AML-193 (cell line): ENCODE results near the gene KIF26B.

Experiments used
- DNase-seq, 2 experiments: peaks; one replicate each; lab custom pipeline; 2025; lab: John Stamatoyannopoulos, UW

The KIF26B gene

GRCh38 chr1:245571815-245572294, 417.1 kb downstream of the KIF26B start:
- no peak for DNase-seq

GRCh38 chr1:245572709-245573108, 417.9 kb downstream of the KIF26B start:
- no peak for DNase-seq

GRCh38 chr1:245575710-245576109, 420.9 kb downstream of the KIF26B start:
- no peak for DNase-seq

- DNase-seq: no peak
These were observed 421.5 kb downstream of the KIF26B start for GRCh38 chr1:245576323-245576722.

- no peak for DNase-seq
These were observed 422.7 kb downstream of the KIF26B start for GRCh38 chr1:245577191-245578157.

GRCh38 chr1:245578308-245578707, 423.5 kb downstream of the KIF26B start:
- no peak for DNase-seq

GRCh38 chr1:245578771-245579170, 424.0 kb downstream of the KIF26B start:
- DNase-seq: no peak

GRCh38 chr1:245579881-245580280, 425.1 kb downstream of the KIF26B start:
- no peak for DNase-seq

- DNase-seq: no peak
These were observed 425.9 kb downstream of the KIF26B start for GRCh38 chr1:245580651-245581050.

GRCh38 chr1:245582026-245582425, 427.2 kb downstream of the KIF26B start:
- DNase-seq: no peak

- DNase-seq: no peak
These were observed 428.3 kb downstream of the KIF26B start for GRCh38 chr1:245583081-245583480.

- no peak for DNase-seq
These were observed 429.0 kb downstream of the KIF26B start for GRCh38 chr1:245583575-245584330.

- no peak for DNase-seq
These were observed 430.6 kb downstream of the KIF26B start for GRCh38 chr1:245585252-245585959.

GRCh38 chr1:245587435-245588115, 432.8 kb downstream of the KIF26B start:
- no peak for DNase-seq

GRCh38 chr1:245588116-245588639, 433.4 kb downstream of the KIF26B start:
- DNase-seq: no peak

GRCh38 chr1:245589316-245589715, 434.5 kb downstream of the KIF26B start:
- no peak for DNase-seq

- DNase-seq: no peak
These were observed 435.1 kb downstream of the KIF26B start for GRCh38 chr1:245589906-245590305.

- no peak for DNase-seq
These were observed 435.9 kb downstream of the KIF26B start for GRCh38 chr1:245590726-245591125.

- no peak for DNase-seq
These were observed 436.8 kb downstream of the KIF26B start for GRCh38 chr1:245591346-245592188.

- no peak for DNase-seq
These were observed 437.3 kb downstream of the KIF26B start for GRCh38 chr1:245592189-245592460.
